CD4-positive, alpha-beta T cell treated with Interleukin-17A for 1 hour (primary cell): ENCODE results near the gene TBC1D23.

Experiments
- DNase-seq: peaks from one replicate; pipeline ENCODE4 v3.0.0-alpha.2; 2020

The TBC1D23 gene

GRCh38 chr3:100354850-100355249 lies 94.1 kb downstream of the TBC1D23 start:
- no peak for DNase-seq

DNA sequence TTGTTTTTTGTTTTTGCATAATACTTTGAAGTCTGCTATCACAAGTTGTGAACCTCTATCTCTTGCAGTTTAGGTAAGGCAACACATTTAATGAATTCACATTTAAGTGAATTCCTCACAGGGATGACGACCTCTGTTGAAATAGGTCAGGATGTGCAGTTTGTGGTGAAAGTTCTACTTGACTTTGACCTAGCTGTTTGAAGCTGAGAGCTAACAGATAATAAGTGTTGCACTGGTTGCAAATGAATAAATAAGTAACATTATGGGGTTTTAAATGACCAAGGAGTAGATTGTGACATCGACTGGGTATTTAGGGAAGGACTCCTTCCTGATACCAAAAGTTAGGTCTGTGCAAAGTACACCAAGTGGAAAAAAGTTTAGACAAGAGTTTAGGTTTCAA lies 97.6 kb downstream of the TBC1D23 start:
- no peak for DNase-seq

DNA sequence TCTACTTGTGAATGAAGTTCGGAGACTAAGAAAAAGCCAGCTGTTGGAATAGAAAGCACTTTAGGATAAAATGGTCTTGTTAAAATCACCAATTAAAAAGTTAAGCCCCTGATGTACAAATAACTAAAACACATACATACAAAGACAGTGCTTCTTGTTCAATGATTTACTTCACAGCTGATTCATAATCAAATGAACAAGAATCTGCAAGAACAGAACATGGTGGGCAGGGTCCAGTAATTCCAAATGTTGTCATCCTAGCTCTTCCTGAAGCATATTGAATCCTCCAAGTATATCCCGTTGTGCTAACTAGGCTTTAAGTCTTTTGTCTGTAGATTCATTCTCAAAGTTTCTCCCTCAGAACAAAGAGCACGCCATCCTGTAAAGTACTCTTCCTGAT lies 98.2 kb downstream of the TBC1D23 start:
- no peak for DNase-seq

GRCh38 chr3:100360757-100361496 lies 100.1 kb downstream of the TBC1D23 start:
- no peak for DNase-seq

- no peak for DNase-seq
Observed at GRCh38 chr3:100361897-100362296, 101.1 kb downstream of the TBC1D23 start.

DNA sequence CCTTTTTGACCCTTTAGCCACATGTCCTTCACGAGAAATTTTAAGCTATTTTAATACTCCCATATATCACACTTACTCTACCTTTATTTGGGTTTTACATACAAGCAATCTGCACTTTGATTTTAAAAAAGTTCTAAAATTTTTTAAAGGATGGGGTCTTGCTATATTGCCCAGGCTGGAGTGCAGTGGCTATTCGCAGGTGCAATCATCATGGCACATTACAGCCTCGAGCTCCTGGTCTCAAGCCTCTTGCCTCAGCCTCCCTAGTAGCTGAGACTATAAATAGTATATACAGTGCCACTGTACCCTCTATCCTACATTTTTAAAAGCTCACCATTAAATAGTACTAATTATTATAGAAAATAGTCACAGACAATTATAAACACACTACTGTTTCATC lies 103.6 kb downstream of the TBC1D23 start:
- no peak for DNase-seq

DNA sequence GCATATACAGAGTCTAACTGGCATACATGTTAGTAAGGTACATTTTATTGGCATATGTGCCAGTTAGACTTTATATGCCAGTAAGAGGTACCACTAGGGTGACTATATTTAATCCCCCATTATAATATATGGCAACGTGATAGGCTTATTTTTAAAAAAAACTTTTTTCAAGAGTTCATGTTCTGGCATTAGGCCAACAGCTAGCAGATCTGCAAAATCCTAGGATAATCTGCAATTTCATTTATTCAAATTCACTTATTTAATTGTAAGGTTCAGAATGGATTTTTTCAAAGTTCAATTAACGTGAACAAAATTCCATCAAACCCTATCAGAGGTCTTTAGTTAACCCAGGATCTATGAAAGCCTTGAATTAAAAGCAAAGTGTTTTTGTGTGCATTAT lies 105.6 kb downstream of the TBC1D23 start:
- no peak for DNase-seq

- DNase-seq, result no peak
Observed at GRCh38 chr3:100368441-100368840, 107.6 kb downstream of the TBC1D23 start.

DNA sequence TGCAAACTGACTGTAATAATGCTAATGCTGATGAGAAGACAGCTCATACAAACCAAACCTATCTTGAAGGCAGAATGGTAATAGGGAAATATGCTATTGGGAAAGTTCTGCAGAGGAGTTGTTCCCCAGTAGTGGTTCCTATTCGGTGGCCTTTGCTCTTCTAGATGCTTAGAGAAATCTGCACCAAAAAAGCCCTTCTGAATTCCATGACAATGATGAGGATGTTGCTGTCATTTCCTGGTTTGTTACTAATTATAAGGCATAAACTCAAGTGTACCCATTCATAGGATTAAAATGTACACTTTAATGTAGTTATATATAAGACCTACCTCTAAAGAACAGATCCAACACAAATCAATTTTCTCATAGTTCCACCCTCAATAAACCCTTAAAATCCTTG lies 110.0 kb downstream of the TBC1D23 start:
- no peak for DNase-seq

- DNase-seq, result no peak
Observed at GRCh38 chr3:100374521-100374920, 113.7 kb downstream of the TBC1D23 start.
